COLO829 (cell line): ENCODE results near the gene OLFM1.

Experiments
- DNase-seq: peaks from one replicate; pipeline ENCODE4 v3.0.0; 2012; ENCODE audit warnings: low spot score

The OLFM1 gene

DNA sequence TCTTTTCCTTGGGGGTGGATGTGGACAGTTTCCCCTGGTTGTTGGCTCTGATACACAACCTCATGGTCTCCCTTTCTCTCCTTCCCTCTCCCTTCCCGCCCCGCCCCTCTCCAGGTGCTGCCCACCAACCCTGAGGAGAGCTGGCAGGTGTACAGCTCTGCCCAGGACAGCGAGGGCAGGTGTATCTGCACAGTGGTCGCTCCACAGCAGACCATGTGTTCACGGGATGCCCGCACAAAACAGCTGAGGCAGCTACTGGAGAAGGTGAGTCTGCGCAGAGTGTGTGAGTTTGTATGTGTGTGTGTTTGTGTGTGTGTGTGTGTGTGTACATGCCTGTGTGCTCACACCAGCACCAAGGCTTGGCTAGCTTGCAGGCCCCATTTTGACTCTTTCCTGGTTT is 2.6 kb downstream of the OLFM1 start:
- DNase-seq = no peak

DNA sequence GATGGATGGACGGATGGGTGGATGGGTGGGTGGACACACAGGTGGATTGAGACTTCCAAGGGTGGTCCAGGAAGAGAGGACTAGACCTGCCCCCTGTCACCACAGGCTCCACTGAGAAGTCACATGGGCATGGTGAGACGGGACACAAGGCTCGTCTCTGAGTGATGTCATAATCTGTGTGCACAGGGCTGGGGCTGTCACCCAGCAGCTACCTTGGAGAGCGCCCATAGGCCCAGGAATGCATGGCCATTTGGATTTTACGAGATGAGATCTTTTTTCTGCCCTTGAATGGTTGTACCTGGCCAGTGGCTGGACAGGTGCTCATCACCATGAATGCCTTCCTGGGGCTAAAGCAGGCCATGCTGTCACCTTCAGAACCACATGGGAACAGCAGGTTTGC is 3.1 kb downstream of the OLFM1 start:
- no peak for DNase-seq

DNA sequence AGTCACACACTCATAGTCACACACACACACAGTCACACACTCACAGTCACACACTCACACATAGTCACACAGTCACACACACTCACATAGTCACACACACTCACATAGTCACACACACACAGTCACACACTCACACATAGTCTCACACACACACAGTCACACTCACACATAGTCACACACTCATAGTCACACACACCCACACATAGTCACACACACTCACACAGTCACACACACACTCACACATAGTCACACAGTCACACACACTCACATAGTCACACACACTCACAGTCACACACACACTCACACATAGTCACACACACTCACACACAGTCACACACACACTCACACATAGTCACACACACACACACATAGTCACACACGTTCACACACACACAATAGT is 4.1 kb downstream of the OLFM1 start:
- DNase-seq = no peak

DNA sequence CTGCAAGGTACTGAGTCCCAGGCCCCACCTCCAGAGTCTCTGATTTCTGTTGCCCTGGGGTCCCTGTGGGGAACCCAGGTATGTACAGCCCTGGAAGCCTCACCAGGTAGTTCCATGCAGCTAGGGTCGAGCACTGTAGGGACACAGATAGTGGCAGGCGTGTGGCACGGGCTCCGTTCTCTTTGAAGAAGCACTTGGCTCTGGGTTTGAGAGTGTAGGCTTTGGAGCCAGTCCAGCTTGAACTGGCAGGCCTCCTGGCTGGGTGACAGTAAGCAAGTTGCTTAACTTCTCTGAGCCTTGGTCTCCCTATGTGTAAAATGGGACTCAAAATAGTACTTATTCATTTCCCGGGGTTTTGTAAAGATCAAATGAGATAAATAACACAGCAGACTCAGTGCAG is 5.6 kb downstream of the OLFM1 start:
- no peak for DNase-seq

DNA sequence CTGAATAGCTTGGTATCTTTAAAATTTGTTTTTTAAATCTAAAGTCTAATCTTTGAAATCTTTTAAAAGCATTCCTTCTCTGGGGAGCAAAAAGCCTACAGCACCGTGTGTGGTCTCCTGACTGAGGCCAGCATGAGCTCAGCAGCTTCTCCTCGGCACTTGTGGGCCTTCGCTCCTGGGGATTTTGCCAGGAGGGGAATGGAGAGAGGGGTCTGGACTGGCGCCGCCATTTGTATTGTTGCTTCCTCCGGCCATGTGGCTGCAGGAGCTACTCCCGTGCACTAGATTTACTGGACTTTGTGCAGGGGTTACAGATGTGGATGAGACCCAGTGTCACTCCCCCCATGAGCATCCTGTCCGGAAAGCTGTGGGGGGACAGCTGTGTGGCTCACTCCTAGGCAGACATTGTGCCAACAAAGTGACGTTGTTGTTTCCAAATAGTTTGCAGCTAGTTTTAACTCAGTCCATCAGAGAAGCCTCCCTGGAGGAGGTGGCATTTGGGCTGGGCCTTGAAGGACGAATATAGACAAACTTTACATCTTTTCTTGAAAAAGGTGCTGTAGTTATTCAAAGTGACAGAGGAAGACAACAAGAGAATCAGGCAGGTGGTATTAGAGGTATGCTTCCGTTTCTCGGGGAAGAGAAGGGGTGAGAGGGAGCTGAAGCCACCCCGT is 6.6 kb downstream of the OLFM1 start:
- no peak for DNase-seq

DNA sequence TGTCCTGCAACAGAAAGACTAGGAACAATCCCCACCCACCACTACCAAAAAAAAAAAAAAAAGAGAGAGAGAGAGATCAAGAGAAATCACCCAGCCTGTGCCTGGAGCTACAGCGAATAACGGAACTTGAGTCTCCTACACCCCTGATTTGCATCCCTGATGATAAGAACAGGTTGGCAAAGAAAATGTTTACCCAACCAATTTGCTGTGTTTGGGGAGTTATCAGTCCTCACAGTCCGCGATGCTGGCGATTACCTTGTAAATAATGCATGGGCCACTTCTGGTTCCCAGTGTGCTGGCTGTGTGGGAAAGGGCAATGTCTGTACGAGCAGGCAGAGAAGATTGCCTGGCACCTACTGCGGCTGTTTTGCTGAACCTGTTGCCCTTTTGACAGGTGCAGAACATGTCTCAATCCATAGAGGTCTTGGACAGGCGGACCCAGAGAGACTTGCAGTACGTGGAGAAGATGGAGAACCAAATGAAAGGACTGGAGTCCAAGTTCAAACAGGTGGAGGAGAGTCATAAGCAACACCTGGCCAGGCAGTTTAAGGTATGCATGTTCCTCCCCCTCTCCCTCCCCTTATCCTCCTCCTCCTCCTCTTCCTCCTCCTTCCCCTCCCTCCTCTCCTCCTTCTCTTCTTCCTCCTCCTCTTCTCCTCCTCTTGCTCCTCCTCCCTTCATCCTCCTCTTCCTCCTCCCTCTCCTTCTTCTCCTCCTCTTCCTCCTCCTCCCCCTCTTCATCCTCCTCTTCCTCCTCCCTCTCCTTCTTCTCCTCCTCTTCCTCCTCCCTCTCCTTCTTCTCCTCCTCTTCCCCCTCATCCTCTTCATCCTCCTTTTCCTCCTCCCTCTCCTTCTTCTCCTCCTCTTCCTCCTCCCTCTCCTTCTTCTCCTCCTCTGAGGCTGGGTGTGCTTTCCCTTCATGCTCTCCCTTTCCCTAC is 8.3 kb downstream of the OLFM1 start:
- no peak for DNase-seq

DNA sequence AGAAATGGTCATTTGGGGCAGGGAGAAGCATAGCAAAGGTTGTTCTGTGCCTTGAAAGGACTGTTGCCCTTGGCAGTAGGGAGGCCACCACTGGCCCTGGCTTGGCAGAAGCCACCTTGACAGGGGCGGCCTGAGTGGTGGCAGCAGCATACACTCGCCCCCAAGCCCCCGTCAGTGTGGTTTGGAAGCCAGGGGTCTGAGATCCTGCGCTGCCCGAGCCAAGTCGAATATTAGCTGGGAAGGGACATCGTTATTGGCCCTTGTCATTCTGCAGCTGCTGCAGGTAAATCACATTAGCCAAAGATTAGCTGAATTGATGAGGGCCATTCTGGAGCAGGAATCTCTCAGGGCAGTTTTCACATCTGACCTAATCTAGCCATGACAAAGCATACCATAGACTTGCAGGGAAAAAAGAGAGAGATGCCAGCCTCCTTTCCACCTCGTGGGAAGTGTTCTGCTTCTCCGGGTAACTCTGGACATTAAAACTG is 9.0 kb downstream of the OLFM1 start:
- DNase-seq = no peak

DNA sequence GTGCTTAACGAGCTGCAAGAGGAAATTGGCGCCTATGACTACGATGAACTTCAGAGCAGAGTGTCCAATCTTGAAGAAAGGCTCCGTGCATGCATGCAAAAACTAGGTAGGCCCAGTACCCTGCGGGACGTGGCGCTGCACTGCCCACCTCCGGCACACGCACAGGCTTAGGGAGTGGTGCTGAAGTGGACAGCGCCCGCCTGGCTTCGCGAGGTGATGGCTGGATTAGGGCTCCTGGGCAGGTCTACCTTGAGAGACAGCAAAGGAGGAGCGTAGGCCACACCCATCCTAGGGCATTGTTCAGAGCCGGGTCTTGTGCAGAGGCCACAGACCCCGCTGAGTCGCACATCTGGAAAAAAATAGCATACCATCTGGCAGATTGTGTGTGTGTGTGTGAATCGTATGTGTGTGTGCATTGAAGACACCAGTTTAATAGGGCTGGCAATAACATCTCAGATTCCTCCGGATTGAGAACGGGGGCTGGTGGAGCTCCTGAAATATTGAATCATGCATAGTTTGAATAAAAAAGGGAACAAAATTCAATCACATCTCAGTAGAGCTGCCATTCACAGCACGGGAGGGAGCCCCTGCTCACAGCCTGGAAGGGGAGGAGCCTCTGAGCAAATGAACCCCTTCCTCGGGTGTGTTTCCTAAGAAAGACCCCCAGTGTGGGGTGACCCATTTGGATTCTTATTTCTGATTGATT is 11.1 kb downstream of the OLFM1 start:
- peak; percentile 16 for DNase-seq

DNA sequence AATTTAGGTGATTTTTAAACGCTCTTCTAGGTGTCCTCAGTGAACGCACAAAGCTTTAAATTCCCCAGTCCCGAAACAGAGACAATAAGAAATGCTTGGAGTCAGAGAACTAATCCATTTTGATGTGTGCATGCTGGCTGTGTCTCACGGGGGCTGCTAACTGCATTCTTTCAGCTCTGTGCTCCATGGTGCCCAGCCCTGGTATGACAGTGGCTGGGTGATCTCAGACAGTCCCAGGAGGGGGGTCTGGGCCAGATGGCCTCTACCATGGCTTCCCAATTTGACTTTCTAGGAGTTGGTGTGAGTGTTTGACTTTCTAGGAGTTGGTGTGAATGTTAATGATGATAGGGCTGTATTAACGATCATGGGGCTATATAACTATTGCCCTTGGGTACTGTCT is 12.1 kb downstream of the OLFM1 start:
- no peak for DNase-seq

DNA sequence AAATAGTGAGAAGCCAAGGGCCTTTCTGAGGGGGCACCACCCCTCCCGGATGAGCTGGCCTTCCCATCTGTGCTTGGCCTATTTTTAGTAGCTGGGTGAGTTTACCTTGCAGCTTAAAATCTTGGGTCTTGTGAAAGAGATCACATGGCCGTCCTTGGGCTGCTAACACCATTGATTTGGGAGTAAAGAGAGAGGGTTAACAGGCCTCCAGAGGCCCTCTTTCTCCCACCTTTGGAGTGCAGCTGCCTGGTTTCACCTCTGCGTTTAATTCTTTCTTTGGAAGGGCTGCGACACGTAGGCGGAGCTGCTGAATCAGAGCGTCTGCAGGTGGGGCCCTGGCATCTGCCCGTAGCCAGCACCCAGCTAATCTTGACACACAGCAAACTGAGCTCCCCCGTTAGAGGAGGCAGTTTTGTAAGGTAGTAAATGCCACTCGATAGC is 12.8 kb downstream of the OLFM1 start:
- no peak for DNase-seq

DNA sequence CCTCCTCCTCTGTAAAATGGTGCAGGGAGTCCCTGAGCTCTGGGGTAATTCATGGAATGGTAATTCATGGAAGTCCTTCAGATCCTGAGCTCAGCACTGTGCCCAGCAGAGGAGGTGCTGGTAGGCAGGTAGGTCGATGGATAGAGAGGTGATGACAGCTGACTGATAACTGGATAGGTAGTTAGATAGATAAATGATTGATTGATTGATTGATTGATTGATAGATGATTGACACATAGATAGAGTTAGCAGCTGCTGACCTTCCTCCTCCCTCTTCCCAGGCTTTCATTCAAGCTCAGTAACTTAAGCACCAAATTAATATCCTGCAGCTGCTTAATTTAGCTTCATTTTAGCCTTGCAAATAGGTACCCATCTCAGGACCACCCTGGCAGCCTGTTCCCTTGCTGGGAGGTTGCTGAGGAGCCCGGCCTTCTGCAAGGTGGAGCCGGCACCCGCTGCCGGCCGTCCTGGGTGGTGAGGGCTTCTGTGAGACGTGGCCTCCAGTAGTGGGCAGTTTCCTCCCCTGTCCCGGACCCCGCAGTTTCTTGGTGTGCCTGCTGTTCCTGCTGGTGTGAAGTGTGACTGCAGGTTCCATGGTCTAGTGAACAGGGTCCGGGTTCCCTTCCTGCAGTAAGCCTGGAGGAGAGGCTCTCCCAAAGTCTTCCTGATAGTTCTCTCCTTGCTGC is 13.4 kb downstream of the OLFM1 start:
- no peak for DNase-seq

DNA sequence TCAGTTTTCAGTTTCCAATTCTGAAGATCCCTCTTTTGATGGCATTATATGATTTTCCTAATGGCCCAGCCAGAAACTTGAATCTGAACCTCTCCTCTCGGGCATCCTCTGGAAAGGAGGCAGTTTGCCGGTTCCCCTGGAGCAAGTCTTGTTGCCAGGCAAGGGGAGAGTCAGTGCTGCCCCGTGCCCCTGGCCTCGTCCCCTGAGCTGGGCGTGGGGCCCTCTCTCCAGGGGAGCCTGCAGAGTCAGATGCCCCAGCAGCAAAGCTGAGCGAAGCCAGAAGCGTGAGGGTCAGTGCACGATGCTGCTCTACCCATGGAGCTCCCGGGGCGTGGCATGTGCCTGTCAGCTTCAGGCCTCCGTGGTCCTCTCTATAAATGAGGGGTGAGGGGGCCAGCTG is 14.0 kb downstream of the OLFM1 start:
- no peak for DNase-seq

DNA sequence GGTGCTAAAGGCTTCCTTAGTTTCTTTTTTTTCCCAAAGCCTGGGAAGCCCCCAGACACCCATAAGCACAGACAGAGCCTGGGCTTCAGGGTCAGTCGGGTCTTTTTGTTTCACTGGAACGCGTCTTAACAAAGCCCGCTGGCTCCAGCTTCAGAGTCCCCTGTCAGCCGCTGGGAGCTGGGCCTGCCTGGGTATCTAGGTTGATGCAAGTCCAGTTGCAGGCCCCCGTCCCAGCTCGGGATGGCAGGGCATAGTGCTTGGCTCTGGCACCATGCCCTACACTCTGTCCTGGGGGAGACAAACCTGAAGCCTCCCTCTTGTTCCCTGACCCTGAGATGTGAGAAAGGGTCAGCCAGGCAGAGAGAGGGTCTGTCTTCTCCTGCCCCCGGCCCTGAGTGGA is 14.5 kb downstream of the OLFM1 start:
- no peak for DNase-seq

DNA sequence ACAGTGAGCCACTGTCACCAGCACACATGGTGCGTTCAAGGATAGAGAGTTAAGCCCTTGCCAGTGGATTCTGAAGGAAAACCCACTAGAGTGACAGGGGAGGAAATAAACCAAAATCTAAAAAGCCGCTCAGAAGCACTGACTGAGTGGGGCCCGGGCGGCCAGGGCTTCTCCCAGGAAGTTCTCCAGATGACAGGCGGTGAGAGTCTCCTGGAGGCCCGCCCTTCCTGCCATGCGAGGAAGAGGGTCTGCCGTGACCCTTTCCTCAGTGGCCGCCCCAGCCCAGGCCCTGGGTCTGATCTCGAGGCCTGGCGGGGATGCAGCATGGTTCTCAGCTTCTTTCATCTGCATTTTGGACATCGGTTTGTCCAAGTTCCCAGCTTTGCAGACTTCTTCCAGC is 14.9 kb downstream of the OLFM1 start:
- no peak for DNase-seq

DNA sequence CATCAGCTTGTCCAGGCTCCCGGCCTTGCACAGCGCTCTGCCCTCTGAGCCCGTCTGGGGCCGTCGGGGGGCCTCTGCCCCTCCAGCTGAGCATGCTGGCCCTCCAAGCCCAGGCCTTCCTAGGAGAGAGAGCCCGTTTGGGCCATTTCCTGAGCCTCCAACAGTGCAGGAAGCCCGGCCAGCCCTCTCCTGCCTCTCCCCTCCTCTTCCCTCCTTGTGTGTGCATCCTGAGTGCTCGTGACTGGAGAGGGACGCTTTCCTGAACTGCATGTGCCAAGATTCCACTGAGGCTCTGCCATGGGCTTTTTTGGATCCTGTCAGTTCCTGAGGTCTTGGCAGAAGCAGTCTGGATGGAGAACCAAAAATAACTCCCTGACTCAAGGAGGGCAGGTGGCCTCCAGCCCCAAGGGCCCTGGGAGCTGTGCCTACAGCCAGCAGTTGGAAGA is 15.6 kb downstream of the OLFM1 start:
- no peak for DNase-seq

DNA sequence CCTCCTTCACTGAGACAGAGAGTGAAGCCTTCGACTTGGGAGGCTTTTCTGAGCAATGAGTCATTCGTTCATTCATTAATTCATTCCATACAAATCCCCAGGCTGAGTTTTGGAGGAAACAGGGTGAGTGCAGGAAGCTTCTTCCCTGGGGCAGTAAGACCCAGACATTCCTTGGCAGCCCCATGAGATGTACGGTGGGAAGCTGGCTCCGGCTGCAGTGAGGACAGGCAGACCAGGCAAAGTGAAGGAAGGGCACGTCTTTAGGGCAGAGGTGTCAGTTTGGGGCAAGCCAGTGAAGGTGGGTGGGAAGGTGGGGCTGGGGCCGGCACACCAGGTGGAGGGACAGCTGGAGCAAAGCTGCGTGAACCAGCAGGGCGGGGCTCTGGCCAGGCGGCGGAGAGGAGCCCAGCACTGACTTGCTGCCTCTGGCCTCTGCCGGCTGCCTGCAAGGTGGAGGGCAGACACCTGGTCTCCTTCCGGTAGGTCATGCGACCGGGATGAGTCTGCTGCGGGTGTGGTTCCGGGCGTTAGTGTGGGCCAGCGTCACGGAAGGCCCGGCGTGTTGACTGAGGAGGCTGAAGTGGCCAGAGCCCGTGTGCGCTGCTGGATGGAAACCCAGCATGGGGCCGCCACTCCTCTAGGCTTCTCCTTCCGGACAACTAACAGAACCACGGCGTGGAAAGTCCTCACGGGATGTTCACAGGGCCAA is 16.6 kb downstream of the OLFM1 start:
- no peak for DNase-seq

DNA sequence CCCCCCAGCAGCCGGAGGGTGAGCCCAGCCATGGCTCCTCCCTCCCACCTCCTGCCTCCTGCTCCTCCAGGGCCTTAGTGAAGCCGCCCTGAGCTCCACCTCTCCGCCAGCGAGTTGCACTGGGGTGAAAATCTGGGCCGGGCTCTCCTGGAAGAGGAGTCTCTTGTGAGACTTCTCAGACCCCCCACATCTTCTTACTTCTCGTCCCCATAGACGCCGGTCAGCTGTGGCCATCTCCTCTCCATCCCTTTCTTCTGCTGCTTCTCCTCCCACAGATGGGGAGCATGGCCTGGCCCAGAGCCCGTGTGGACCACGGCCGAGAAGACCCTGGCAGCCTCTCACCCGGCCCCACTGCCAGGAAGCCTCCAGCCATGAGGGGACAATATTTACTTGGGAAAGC is 17.3 kb downstream of the OLFM1 start:
- no peak for DNase-seq

DNA sequence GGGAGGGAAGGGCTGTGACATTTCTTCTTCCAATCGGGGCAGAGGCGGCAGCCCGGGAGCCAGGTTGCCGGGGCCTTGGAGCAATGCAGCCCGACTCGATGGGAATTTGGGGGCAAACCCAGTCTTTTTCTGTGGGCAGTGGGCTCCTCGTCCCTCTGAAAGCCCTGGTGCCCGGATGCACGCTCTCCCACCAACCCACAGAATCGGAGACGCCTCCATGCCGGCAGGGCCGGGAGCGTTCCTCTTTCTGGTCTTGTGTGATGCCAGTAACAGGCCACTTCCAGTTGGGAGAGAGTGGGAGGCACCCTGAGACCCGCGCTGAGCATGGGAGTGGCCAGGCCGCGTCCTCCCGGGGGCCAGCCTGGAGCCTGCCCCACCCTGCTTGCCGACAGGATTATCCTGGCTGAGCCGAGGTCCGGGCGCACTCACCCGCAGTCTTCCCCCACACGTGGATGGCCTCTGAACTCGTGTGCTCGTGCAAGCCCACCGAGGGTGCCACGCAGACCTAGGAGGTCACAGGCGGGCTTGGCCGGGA is 17.8 kb downstream of the OLFM1 start:
- DNase-seq = no peak

DNA sequence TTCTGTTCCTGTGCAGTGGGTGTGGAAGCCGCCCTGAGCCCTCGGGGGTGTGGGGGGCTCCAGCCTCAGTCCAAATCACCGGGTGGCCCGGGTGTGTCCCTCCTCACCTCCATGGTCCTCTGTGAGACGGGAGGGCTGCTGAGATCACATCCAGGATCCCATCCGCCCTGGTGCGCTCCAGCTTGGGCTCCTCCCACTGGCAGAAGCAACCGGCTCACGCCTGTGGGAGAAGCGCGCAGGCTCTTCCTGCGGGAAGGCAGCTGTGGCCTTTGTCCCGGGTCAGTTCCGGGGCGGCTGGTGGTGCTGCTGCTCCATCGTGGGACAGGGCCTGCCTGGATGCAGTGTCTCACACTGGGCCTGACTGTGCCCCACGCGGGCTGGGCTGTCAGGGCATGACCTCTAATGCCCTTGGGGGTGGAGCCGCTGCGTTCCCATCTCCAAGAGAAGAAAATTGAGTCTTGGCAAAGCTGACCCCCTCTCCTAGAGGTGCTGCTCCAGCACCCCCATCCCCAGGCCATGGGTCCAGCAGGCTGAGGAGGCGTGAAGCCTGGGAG is 18.5 kb downstream of the OLFM1 start:
- no peak for DNase-seq

DNA sequence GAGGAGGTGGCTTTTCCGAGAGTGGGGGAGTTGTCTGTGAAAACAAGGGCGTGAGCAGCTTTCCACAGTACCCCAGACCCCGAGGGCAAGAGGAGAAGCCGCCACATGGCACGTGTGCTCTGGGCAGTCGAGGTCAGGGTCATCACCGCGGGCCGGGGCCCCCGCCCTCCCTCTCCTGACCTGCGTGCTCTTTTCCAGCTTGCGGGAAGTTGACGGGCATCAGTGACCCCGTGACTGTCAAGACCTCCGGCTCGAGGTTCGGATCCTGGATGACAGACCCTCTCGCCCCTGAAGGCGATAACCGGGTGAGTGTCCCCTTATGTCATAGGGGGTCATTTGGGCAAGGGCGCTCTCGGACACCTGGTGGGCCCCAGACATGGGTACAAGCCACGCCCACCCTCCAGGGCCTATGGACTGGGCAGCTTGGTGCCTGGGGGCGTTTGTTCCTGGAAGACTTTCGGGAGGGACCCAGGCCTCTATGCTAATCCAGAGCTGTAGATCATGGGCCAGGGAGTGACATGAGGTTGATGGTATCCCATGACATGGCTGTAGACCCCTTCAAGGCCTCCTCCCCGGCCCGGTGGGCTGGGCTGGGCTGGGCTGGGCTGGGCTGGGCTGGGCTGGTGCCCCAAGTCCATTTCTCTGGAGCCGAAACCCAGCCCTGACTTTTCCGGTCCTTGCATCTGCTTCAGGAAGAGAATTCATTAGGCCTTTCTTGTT is 19.2 kb downstream of the OLFM1 start:
- no peak for DNase-seq
